Measurements from ENCODE around the gene ABCA7.

Gene ABCA7

DNA sequence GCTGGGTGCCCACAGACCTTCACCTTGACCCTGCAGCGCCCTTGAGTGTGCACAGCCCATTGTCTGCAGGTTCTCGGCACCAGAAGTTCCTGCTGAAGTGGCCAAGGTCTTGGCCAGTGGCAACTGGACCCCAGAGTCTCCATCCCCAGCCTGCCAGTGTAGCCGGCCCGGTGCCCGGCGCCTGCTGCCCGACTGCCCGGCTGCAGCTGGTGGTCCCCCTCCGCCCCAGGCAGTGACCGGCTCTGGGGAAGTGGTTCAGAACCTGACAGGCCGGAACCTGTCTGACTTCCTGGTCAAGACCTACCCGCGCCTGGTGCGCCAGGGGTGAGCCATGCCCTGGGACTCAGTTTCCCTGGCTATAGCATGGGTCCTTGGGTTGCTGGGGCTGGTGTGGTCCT, 15.1 kb downstream of the ABCA7 start:
- no peak for DNase-seq (ENCODE audit: low read depth, low spot score)

DNA sequence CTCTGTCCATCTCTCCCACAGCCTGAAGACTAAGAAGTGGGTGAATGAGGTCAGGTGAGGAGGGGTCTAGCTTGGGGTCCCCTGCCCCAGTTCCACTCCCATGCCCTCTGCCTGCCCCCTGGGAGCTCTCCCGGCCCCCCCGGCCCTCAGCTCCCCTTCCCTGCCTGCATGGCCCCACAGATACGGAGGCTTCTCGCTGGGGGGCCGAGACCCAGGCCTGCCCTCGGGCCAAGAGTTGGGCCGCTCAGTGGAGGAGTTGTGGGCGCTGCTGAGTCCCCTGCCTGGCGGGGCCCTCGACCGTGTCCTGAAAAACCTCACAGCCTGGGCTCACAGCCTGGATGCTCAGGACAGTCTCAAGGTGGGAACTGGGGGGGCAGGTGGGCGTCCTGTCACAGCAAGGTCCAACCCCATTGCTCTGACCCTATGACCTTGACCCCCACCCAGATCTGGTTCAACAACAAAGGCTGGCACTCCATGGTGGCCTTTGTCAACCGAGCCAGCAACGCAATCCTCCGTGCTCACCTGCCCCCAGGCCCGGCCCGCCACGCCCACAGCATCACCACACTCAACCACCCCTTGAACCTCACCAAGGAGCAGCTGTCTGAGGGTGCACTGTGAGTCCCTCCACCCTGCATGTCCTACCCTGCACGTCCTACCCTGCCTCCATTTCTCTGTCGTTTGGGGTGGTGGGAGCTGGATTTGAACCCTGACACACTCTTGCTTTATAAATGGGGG, 16.1 kb downstream of the ABCA7 start:
- no peak for DNase-seq (ENCODE audit: low read depth, low spot score)

DNA sequence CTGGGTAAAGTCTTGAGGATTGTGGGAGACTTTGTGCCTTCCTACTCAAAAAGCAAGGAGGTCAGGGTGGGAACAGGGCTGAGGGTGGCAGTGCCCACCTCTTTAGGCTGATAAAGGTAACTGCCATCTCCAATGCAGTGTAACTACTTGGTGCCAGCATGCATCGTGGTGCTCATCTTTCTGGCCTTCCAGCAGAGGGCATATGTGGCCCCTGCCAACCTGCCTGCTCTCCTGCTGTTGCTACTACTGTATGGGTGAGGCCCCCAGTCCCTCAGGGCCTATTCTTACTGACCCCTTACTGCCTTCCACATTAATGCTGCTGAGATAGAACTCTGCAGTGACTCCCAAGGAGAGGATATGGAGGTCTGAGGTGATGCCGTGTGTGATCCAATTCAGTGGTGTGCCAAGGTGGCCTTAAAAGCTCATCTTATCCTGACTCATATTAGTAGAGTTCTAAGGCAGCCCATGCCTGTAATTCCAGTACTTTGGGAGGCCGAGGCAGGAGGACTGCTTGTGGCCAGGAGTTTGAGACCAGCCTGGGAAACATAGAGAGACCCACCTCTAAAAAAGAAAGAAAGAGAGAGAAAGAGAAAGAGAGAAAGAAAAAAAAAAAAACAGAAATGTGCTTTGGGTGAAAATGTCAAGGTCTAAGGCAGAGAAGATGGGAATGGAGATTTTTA, 17.4 kb downstream of the ABCA7 start:
- no peak for DNase-seq (ENCODE audit: low read depth, low spot score)

DNA sequence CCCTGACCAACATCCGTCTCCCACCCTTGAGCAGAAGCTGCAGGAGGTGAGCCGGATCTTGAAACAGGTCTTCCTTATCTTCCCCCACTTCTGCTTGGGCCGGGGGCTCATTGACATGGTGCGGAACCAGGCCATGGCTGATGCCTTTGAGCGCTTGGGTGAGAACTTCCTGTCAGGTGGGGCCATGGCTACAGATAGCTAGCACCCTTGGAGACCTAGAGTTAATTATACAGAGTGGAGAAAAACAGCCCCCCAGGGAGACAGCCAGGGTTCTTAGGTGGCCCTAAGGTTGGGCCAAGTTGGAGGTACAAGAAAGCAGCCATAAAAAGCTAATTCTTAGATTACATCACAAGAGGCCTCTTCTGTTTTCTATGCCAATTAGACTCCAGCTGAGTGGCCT, 18.2 kb downstream of the ABCA7 start:
- DNase-seq (ENCODE audit: low read depth, low spot score): no peak

DNA sequence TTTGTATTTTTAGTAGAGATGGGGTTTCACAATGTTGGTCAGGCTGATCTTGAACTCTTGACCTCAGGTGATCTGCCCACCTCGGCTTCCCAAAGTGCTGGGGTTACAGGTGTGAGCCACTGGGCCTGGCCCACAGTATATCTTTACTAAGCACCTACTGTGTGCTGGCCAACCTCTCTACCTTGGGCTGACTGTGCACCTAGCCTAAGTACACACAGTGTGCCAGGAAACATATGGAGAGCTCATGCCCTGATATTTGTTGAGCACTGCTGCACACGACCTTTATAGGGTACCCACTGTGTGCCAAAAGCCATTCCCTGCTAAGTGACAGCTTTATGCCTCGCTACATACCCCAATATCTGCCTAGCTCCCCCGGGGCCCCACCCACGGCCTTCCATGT, 20.8 kb downstream of the ABCA7 start:
- DNase-seq (ENCODE audit: low read depth, low spot score): no peak

DNA sequence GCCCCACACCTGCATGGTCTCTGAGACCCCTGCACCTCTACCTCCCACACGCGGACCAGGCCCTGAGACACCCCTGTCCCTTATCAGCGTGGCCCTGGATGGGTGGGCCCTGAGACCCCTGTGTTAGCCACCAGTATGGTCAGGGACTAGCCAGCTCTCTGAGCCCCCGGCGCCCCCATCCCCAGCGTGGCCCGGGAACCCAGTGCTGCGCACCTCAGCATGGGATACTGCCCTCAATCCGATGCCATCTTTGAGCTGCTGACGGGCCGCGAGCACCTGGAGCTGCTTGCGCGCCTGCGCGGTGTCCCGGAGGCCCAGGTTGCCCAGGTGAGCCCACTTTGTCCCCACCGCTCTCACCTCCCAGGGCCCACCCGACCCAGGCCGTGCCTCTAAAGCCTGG, 22.1 kb downstream of the ABCA7 start:
- no peak for DNase-seq (ENCODE audit: low read depth, low spot score)

DNA sequence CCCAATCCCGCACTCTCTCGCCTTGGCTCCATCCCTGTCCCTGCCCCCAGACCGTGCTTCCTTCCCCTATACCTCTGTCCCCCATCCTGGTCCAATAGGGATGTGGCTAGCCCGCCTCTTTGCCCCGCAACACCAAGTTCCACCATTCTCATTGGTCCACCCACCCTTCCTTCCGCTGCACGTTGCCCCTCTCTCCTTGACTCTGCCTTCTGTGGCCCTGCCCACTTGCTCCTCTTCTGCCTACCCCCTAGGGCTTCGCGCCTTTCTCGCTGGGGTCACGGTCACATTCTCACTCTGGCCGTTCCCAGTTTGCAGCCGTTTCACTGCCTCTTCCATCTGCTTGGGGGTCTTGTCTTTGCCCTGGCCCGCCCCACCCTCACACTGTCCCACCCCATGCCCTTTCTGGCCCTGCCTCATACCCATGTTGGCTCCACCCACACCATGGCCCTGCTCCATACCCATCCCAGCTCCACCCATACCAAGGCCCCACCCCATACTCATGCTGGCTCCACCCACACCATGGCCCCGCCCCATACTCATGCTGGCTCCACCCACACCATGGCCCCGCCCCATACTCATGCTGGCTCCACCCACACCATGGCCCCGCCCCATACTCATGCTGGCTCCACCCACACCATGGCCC, 22.6 kb downstream of the ABCA7 start:
- no peak for DNase-seq (ENCODE audit: low read depth, low spot score)

DNA sequence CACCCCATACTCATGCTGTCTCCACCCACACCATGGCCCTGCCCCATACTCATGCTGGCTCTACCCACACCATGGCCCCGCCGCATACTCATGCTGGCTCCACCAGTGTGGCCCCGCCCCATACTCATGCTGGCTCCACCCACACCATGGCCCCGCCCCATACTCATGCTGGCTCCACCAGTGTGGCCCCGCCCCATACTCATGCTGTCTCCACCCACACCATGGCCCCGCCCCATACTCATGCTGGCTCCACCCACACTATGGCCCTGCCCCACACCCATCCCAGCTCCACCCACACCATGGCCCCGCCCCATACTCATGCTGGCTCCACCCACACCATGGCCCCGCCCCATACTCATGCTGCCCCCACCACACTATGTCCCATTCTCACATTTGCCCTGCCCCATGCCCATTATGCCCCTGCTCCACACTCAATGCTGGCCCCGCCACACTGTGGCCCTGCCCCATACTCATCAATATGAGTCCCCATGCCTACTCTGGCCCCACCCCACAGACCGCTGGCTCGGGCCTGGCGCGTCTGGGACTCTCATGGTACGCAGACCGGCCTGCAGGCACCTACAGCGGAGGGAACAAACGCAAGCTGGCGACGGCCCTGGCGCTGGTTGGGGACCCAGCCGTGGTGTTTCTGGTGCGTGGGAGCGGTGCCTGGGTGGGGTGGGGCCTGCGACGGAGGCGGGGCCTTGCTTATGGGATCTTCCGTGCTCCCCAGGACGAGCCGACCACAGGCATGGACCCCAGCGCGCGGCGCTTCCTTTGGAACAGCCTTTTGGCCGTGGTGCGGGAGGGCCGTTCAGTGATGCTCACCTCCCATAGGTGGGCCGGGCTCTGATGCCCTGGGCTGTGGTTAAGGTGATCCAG, 23.4 kb downstream of the ABCA7 start:
- no peak for DNase-seq (ENCODE audit: low read depth, low spot score)

DNA sequence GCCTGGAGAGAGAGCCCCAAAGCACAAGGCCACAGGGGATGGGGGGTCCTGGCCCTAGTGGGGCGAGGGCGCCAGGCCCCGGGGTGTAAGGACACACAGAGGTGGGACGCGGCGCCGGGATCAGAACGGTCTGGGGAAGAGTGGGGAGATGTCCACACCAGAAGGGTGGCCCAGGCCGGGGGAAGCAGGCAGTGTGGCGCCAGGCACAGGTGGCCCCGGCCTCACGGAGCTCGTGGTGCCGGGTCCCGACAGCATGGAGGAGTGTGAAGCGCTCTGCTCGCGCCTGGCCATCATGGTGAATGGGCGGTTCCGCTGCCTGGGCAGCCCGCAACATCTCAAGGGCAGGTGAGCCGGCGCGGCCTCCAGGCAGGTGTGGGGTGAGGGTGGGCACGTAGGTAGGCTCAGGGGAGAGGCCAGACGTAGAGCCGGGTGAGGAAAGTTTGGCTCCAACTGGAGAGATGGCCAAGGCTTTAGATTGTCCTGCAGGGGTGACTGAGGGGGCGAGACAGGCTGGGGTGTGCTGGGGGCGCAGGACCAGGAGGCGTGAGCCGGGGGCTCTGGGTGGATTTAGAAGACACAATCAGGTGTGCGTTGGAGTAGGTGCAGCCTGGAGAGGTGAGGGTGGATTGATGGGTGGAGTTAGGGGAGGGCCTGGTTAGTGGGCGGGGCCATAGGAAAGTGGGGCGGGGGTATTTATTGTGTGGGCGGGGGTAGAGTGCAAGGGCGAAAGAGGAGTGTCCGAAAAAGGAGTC, 24.2 kb downstream of the ABCA7 start:
- no peak for DNase-seq (ENCODE audit: low read depth, low spot score)

DNA sequence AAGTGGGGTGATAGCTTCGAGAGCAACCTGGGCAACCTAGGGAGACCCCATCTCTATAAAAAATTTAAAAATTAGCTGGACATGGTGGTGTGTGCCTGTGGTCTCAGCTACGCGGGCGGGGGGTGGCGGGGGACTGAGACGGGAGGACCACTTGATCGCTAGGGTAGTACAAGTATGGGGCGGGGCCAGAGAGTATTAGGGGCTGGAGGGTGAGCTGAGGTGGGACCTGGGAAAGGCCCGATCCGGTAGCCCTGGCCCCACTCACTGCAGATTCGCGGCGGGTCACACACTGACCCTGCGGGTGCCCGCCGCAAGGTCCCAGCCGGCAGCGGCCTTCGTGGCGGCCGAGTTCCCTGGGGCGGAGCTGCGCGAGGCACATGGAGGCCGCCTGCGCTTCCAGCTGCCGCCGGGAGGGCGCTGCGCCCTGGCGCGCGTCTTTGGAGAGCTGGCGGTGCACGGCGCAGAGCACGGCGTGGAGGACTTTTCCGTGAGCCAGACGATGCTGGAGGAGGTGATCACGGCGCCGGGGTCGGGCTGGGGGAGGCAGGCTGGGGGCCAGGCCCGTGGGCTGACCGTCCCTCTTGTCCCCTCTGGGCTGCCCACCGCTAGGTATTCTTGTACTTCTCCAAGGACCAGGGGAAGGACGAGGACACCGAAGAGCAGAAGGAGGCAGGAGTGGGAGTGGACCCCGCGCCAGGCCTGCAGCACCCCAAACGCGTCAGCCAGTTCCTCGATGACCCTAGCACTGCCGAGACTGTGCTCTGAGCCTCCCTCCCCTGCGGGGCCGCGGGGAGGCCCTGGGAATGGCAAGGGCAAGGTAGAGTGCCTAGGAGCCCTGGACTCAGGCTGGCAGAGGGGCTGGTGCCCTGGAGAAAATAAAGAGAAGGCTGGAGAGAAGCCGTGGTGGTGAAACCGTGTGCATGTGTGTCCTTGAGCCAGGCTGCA, 25.0 kb downstream of the ABCA7 start:
- DNase-seq (ENCODE audit: low read depth, low spot score): no peak

DNA sequence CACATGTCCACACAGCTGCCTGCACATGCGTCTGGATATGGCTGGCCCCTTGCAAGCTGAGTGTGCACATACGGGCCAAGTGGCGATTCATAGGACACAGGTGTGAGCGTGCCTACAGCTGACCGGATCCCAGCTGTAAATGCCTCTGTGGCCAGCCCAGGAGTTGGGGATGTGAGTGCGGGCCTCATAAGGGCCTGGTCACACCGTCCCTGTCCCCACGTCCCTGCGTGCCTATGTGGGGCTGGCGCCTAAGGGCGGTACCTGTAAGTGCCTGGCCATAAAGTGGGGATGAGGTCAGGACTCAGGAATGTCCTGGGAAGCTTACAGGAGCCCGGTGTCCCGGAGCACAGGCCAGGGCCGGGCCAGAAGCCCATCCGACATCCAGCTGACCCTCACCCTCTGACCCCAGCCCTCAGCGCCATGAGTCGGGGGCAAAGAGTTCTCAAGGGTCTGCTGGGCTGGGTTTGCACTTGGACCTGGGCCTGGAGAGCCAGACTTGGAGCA, 25.8 kb downstream of the ABCA7 start:
- DNase-seq (ENCODE audit: low read depth, low spot score): no peak

DNA sequence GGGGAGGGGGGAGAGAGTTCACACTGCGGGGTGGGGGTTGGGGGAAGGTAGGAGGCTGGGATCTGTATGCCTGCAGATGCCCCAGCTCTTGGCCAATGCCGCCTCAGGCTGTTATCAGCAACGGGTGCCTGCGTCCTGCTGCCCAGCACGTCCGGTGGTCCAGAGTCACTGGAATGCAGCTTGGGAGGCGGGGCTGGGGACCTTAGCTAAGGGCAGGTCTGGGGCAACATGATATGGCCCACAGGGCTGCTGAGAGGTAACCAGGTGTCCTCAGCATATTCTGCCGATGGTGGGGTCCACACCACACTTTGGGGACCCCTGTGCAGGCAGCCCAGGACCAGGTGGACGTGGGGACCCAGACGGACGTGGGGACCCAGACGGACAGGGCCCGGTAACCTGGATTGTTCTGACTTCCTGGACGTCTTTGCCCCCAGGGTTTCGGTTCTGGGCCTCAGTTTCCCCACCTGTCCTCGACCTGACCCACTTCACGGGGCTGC, 26.4 kb downstream of the ABCA7 start:
- no peak for DNase-seq (ENCODE audit: low read depth, low spot score)

DNA sequence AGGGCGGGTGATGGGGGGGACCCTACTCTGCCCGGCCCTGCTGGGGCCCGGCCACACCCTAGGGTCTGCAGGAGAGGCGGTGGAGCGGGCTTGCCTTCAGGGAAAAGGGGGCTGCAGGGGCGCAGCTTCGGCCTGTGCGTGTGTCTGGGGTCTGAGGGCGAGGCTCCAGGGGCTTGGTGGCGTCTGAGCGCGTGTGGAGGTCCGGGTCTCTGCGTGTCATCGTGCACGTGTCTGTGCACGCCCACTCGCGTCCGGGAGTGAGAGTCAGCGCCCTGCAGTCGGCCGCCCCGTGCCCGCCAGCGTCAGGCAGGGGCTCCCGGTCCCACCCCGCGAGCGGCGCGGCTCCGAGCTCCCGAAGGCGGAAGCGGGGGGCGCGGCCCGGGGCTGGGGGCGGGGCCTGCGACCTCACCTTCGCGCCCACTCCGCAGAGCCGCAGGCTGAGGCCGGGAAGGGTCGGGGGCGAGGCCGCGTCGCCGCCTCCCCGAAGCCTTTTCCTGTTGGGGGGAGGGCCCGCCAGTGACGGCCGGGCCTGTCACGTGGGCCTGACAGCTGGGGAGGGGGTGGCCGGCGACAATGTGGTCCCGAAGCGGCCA, 26.9 kb downstream of the ABCA7 start, which contains the start of gene ARHGAP45:
TSS of gene ARHGAP45 (plus strand) at position 420 of the 593 bp plus-strand sequence. CDS start 239 bp downstream, outside the sequence.
- DNase-seq (ENCODE audit: low read depth, low spot score): no peak

DNA sequence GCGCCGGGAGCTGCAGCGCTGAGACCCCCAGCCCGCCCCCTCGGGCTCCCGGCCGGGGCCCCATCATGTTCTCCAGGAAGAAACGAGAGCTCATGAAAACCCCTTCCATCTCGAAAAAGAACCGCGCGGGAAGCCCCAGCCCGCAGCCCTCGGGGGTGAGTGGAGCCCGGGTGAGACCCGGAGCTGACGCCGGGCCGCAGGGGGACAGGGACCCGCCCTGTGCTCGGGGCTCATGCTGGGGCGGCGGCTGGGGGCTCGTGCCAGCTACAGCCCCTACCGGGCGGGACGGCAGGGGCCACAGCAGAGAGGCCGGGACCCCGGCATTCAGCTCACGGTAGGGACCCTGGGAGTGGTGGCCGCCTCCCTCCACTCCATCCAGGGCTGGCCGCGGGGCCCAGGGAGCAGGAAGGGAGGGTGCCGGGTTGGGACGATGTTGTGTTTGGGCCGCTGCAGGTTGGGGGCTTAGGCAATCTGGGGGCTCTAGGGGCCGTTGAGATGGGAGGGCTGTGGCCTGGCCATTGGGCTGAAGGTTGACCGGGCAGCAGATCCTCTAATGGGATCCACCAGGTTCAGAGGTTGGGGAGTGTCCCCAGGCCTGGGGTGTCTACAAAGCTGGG, 27.5 kb downstream of the ABCA7 start:
- no peak for DNase-seq (ENCODE audit: low read depth, low spot score)

DNA sequence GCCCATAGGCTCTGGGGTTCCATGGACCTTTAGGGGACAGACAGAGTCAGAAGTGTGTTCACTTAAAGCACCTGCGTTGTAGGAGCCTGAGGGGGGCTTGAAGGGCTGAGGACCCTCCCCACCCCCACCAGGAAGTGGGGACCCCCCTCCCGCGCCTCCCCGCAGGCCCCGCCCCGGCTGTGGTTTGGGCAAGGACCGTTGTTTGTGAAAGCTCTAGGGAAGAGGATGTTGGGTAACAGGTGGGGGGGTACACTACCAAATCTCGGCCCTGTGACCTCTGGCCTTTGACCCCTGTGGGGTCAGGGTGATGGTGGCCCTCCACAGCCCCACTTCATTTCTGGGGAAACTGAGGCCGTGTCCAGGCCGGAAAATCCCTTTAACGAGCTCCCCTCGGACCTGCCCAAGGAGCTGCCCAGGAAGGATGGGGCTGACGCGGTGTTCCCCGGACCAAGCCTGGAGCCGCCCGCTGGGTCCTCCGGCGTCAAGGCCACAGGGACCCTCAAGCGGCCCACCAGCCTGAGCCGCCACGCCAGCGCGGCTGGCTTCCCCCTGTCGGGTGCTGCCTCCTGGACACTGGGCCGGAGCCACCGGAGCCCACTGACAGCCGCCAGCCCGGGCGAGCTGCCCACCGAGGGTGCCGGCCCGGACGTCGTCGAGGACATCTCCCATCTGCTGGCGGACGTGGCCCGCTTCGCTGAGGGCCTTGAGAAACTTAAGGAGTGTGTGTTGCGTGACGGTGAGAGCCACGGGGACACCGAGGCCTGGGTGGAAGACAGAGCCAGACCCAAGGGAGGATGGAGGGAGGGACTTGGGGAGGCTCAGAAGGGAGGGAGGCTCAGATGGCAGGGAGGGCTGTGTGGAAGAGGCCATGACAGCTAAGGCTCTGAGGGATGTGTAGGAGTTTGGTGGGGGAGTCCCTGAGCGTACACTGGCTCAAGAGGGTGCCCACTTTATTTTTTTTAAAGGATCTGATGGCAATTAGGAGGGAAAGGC, 28.4 kb downstream of the ABCA7 start:
- DNase-seq (ENCODE audit: low read depth, low spot score): no peak

DNA sequence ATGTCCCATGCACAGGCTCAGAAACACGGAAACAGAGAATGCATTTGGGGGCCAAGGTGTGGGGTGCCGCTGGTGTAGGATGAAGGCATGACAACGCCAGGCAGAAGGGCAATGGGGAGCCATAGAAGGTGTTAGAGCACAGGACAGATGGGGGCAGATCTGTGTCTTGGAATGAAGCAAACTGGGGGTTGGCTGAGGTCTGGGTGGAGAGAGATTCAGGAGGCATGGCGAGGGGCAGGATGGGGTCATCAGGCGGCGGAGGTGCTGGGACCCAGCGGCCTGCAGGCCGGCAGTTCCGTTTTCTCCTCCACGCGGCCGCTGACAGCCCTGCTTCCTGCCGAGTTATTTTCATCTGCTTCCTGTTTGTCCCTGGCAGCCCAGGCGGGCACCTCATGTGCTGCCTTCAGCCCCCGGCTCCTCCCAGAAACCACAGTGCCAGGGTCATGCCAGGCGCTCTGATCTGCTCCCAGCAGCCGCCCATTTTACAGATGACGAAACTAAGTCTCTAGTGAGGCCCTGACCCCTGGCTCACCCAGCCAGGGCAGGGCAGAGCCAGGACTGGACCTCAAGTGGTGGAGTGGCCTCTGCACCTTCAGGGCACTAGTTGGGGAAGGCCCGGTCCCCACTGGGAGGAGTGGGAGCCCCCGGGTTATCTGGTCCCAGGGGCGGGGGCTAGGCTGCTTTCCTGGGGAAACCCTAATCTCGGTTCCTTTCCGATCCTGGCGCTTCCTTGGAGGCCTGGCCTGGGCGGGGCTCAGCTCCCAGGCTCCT, 29.3 kb downstream of the ABCA7 start:
- DNase-seq (ENCODE audit: low read depth, low spot score): no peak

DNA sequence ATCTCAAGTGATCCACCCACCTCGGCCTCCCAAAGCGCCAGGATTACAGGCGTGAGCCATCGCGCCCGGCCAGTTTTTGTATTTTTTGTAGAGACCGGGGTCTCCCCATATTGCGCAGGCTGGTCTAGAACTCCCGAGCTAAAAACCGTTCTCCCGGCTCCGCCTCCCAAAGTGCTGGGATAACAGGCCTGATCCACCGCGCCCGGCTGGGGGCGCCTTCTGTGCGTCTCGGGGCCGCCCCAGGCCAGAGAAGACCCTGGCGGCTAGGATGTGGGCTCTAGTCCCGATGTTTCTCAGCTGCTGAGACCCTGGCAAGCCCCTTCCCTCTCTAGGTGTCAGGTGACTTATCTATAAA, 30.6 kb downstream of the ABCA7 start:
- no peak for DNase-seq (ENCODE audit: low read depth, low spot score)

Data from smooth muscle cell of the brain vasculature (primary cell).